MCF 10A (cell line): ENCODE results near the gene LMX1B. TPM values are rescaled to one million over a fixed set of nuclear protein-coding genes. Genes with fewer than 3 reads are reported as not detected.

ENCODE experiments used
- BruUV-seq: library from RNA; stranded (reverse); fragments of 400-500 nt; replicated peaks from 2 replicates; lab custom pipeline; 2021; lab: Mats Ljungman, UMichigan
- CTCF ChIA-PET: fragments of 300-600 bp; sonication (Branson Sonifier 250); formaldehyde crosslinking; extraction: SDS; loops from one replicate; lab custom pipeline; 2021; ENCODE audit warnings: antibody characterized with exemption, inconsistent platforms; lab: Yijun Ruan, JAX
- POLR2A ChIA-PET: fragments of 300-600, 350-650 bp; sonication (Branson Sonifier 250); formaldehyde crosslinking; extraction: SDS; loops from one replicate; lab custom pipeline; 2020; ENCODE audit warnings: antibody characterized with exemption, inconsistent platforms; lab: Yijun Ruan, JAX
- DNase-seq: peaks from one replicate; pipeline ENCODE4 v3.0.0-alpha.2; 2018; ENCODE audit not compliant: unreplicated experiment
- H3K27ac Mint-ChIP-seq: one replicate; pipeline ENCODE4 v1.8.0; 2022; ENCODE audit warnings: mild to moderate bottlenecking, low read depth, mixed read lengths; ENCODE audit not compliant: unreplicated experiment
- H3K27me3 Mint-ChIP-seq: one replicate; pipeline ENCODE4 v1.8.0; 2022; ENCODE audit warnings: mixed read lengths; ENCODE audit not compliant: insufficient read depth, unreplicated experiment
- H3K36me3 Mint-ChIP-seq: one replicate; pipeline ENCODE4 v1.8.0; 2022; ENCODE audit warnings: mild to moderate bottlenecking, moderate library complexity, mixed read lengths; ENCODE audit not compliant: insufficient read depth, unreplicated experiment
- H3K4me1 Mint-ChIP-seq: one replicate; pipeline ENCODE4 v1.8.0; 2022; ENCODE audit warnings: mixed read lengths; ENCODE audit not compliant: insufficient read depth, unreplicated experiment
- H3K4me3 Mint-ChIP-seq: one replicate; pipeline ENCODE4 v1.8.0; 2022; ENCODE audit warnings: mild to moderate bottlenecking, moderate library complexity, mixed read lengths; ENCODE audit not compliant: unreplicated experiment
- H3K9me3 Mint-ChIP-seq: one replicate; pipeline ENCODE4 v1.8.0; 2022; ENCODE audit warnings: mixed read lengths; ENCODE audit not compliant: unreplicated experiment
- CTCF ChIP-seq: fragments of 200-600 bp; IDR thresholded peaks from one replicate; pipeline ENCODE4 v1.8.0; 2022; ENCODE audit warnings: antibody characterized with exemption, mild to moderate bottlenecking; ENCODE audit not compliant: unreplicated experiment
- intact Hi-C: fragments of 100-400 bp; cut with micrococcal nuclease; formaldehyde crosslinking; loops from 2 replicates; pipeline ENCODE4 v1.14.1; 2022
- total RNA-seq: library from RNA; stranded (reverse); gene quantifications from 2 replicates; pipeline ENCODE4 v1.2.3, GENCODE V29; 2022

Gene LMX1B
- total RNA-seq, 1 experiment from 2014 or later = 3.4 TPM

- DNase-seq = no peak
- BruUV-seq = no TSS peak
- H3K9me3 Mint-ChIP-seq = peaks cover 18% of the 10 kb centered on the region
- POLR2A ChIA-PET = interaction anchor here (0.6 to 1.5 kb wide), 5 partner anchors 10 to 1301 kb away, joined by 3 to 5 read pairs (median 3); no protein-coding TSS in a partner anchor
- H3K4me1 Mint-ChIP-seq = no peaks in the 10 kb centered on the region
- no peak for TF ChIP-seq CTCF
- H3K36me3 Mint-ChIP-seq = no peaks in the 10 kb centered on the region
- no peak overlapping the region for H3K4me3 Mint-ChIP-seq
- intact Hi-C loops = no loop called here
- CTCF ChIA-PET = interaction anchor here (0.7 to 1.5 kb wide), 2 partner anchors 43 to 74 kb away, joined by 4 read pairs; no protein-coding TSS in a partner anchor
- no peak overlapping the region for H3K27ac Mint-ChIP-seq
- peaks cover 14% of the 10 kb centered on the region for H3K27me3 Mint-ChIP-seq
These were observed 119.3 kb downstream of the LMX1B start for GRCh38 chr9:126733005-126733404.

- BruUV-seq = no TSS peak
- intact Hi-C loops = no loop called here
These were observed 121.1 kb downstream of the LMX1B start for GRCh38 chr9:126734877-126735276.

GRCh38 chr9:126735482-126735881 is 121.8 kb downstream of the LMX1B start:
- POLR2A ChIA-PET = interaction anchor here (0.9 kb wide), 1 partner anchor 11 kb away, joined by 3 read pairs; no protein-coding TSS in a partner anchor
- BruUV-seq = no TSS peak
- no peak for DNase-seq
- no peaks in the 10 kb centered on the region for H3K36me3 Mint-ChIP-seq
- no peak overlapping the region for H3K27ac Mint-ChIP-seq
- CTCF ChIA-PET = no interaction called here
- no peak for TF ChIP-seq CTCF
- H3K27me3 Mint-ChIP-seq = peaks cover 39% of the 10 kb centered on the region
- H3K9me3 Mint-ChIP-seq = peaks cover 18% of the 10 kb centered on the region
- no peak overlapping the region for H3K4me3 Mint-ChIP-seq
- intact Hi-C loops = no loop called here
- no peaks in the 10 kb centered on the region for H3K4me1 Mint-ChIP-seq

More at GRCh38 chr9:126734877-126735276, 121.1 kb downstream of the LMX1B start:
- Mint-ChIP-seq H3K4me1 (no peaks in the 10 kb centered on the region), H3K4me3 (no peak overlapping the region), H3K27ac (no peak overlapping the region), H3K27me3 (peaks cover 33% of the 10 kb centered on the region), H3K36me3 (no peaks in the 10 kb centered on the region), H3K9me3 (peaks cover 18% of the 10 kb centered on the region)
- ChIA-PET CTCF (no interaction called here), POLR2A (interaction anchor here (0.9 to 1.4 kb wide), 2 partner anchors 10 to 12 kb away, joined by 3 read pairs; no protein-coding TSS in a partner anchor)
- no peak for TF ChIP-seq CTCF
- no peak for DNase-seq

- POLR2A ChIA-PET = interaction anchor here (0.6 to 0.8 kb wide), 2 partner anchors 18 to 125 kb away, joined by 3 read pairs; no protein-coding TSS in a partner anchor
- H3K36me3 Mint-ChIP-seq = no peaks in the 10 kb centered on the region
These were observed 124.8 kb downstream of the LMX1B start for GRCh38 chr9:126738553-126738952.

More at GRCh38 chr9:126738553-126738952, 124.8 kb downstream of the LMX1B start:
- intact Hi-C loops = no loop called here
- BruUV-seq = no TSS peak
- Mint-ChIP-seq H3K27me3 (peaks cover 49% of the 10 kb centered on the region), H3K27ac (no peak overlapping the region), H3K9me3 (peaks cover 18% of the 10 kb centered on the region), H3K4me3 (no peak overlapping the region), H3K4me1 (no peaks in the 10 kb centered on the region)
- CTCF ChIA-PET = no interaction called here
- no peak for TF ChIP-seq CTCF
- DNase-seq = no peak
